GM18873 (cell line): ENCODE results near the gene POFUT1.

Experiments used
- ATAC-seq: cut with Tn5 transposase; IDR thresholded peaks from one replicate; pipeline ENCODE4 v1.9.1; 2021; ENCODE audit warnings: mild to moderate bottlenecking, moderate library complexity, moderate number of reproducible peaks; ENCODE audit not compliant: unreplicated experiment, low FRiP score

POFUT1 gene

GRCh38 chr20:32205843-32206759 is 1.6 kb upstream of the POFUT1 start:
- ATAC-seq: no peak

GRCh38 chr20:32206760-32207625 is 687 bp upstream of the POFUT1 start:
- peak; percentile 19 for ATAC-seq

GRCh38 chr20:32208499-32209154 is 947 bp downstream of the POFUT1 start:
- ATAC-seq: no peak

GRCh38 chr20:32209850-32210605 is 2.3 kb downstream of the POFUT1 start:
- ATAC-seq: no peak

- ATAC-seq: no peak
Measured at GRCh38 chr20:32213870-32214269, 6.2 kb downstream of the POFUT1 start.

GRCh38 chr20:32215147-32215546 is 7.5 kb downstream of the POFUT1 start:
- no peak for ATAC-seq

- ATAC-seq: no peak
Measured at GRCh38 chr20:32215729-32216128, 8.0 kb downstream of the POFUT1 start.

- no peak for ATAC-seq
Measured at GRCh38 chr20:32216179-32217142, 8.8 kb downstream of the POFUT1 start.

GRCh38 chr20:32218156-32218900 is 10.6 kb downstream of the POFUT1 start:
- ATAC-seq: no peak

GRCh38 chr20:32224463-32224862 is 16.8 kb downstream of the POFUT1 start:
- ATAC-seq: no peak

GRCh38 chr20:32226391-32226790 is 18.7 kb downstream of the POFUT1 start:
- no peak for ATAC-seq

- no peak for ATAC-seq
Measured at GRCh38 chr20:32227306-32227705, 19.6 kb downstream of the POFUT1 start.

GRCh38 chr20:32227744-32228688 is 20.3 kb downstream of the POFUT1 start:
- no peak for ATAC-seq

- no peak for ATAC-seq
Measured at GRCh38 chr20:32229251-32229747, 21.6 kb downstream of the POFUT1 start.

GRCh38 chr20:32230707-32231106 is 23.0 kb downstream of the POFUT1 start:
- ATAC-seq: no peak

- ATAC-seq: no peak
Measured at GRCh38 chr20:32231245-32231644, 23.6 kb downstream of the POFUT1 start.

- ATAC-seq: no peak
Measured at GRCh38 chr20:32231847-32232246, 24.2 kb downstream of the POFUT1 start.
